OCI-LY3 (cell line): ENCODE measurements around the gene MTCH1.

Experiments
- H2AFZ ChIP-seq: fragments of 200-600, 300-600 bp; shearing (Covaris generic); 2 replicates; pipeline ENCODE4 v1.6.0; 2014; ENCODE audit warnings: antibody characterized with exemption, low read depth, low read length
- H3K27ac ChIP-seq: fragments of 200-600, 300-600 bp; sonication (generic); 2 replicates; pipeline ENCODE4 v1.5.1; 2014; ENCODE audit warnings: mild to moderate bottlenecking, low read length, moderate library complexity, mixed read lengths
- H3K27me3 ChIP-seq: fragments of 200-600, 300-600 bp; sonication (generic); 2 replicates; pipeline ENCODE4 v1.6.1; 2014; ENCODE audit warnings: low read depth, low read length, mixed read lengths
- H3K36me3 ChIP-seq: fragments of 200-600, 300-600 bp; sonication (generic); replicated peaks from 2 replicates; pipeline ENCODE3; 2014; ENCODE audit warnings: low read depth, low read length, mixed read lengths
- H3K4me1 ChIP-seq: fragments of 300-600, 200-600 bp; sonication (generic); 2 replicates; pipeline ENCODE4 v1.6.1; 2014; ENCODE audit warnings: low read length, mixed read lengths
- H3K4me2 ChIP-seq: fragments of 200-600, 300-600 bp; sonication (generic); 2 replicates; pipeline ENCODE4 v1.6.1; 2014; ENCODE audit warnings: low read length, mixed read lengths
- H3K4me3 ChIP-seq: fragments of 300-600, 200-600 bp; sonication (generic); 2 replicates; pipeline ENCODE4 v1.5.1; 2014; ENCODE audit warnings: antibody characterized with exemption, mild to moderate bottlenecking, low read length, moderate library complexity
- H3K79me2 ChIP-seq: fragments of 300-600, 200-600 bp; shearing (Covaris generic); 2 replicates; pipeline ENCODE4 v1.6.1; 2014; ENCODE audit warnings: mild to moderate bottlenecking, low read length, mixed read lengths
- H3K9ac ChIP-seq: fragments of 300-600, 200-600 bp; shearing (Covaris generic); 2 replicates; pipeline ENCODE4 v1.6.0; 2014; ENCODE audit warnings: mild to moderate bottlenecking, low read length, moderate library complexity
- H3K9me3 ChIP-seq: fragments of 200-600, 300-600 bp; shearing (Covaris generic); 2 replicates; pipeline ENCODE4 v1.6.1; 2014; ENCODE audit warnings: low read length, mixed read lengths; ENCODE audit not compliant: insufficient read depth
- H4K20me1 ChIP-seq: fragments of 200-600, 300-600 bp; sonication (generic); 2 replicates; pipeline ENCODE4 v1.6.1; 2016; ENCODE audit warnings: low read length, mixed read lengths; ENCODE audit not compliant: insufficient read depth
- EZH2phosphoT487 ChIP-seq: fragments of 200-600 bp; shearing (Covaris generic); IDR thresholded peaks from 2 replicates; pipeline ENCODE4 v1.6.1; 2018; ENCODE audit warnings: antibody characterized with exemption, mixed run types, low read depth
- TF ChIP-seq, protein P1 (sequence below): fragments of 200-600, 300-600 bp; sonication (generic); IDR thresholded peaks from 2 replicates; pipeline ENCODE4 v1.5.1; 2014; ENCODE audit warnings: antibody characterized with exemption, low read length, low read depth

MTCH1 gene

GRCh38 chr6:36925809-36926208, 60.2 kb downstream of the MTCH1 start:
- H3K4me1 ChIP-seq: peaks cover 30% of the 10 kb centered on the region
- H3K4me3 ChIP-seq: no peak overlapping the region
- no peak overlapping the region for H3K27ac ChIP-seq
- H4K20me1 ChIP-seq: no peaks in the 10 kb centered on the region
- TF ChIP-seq, protein P1, sequence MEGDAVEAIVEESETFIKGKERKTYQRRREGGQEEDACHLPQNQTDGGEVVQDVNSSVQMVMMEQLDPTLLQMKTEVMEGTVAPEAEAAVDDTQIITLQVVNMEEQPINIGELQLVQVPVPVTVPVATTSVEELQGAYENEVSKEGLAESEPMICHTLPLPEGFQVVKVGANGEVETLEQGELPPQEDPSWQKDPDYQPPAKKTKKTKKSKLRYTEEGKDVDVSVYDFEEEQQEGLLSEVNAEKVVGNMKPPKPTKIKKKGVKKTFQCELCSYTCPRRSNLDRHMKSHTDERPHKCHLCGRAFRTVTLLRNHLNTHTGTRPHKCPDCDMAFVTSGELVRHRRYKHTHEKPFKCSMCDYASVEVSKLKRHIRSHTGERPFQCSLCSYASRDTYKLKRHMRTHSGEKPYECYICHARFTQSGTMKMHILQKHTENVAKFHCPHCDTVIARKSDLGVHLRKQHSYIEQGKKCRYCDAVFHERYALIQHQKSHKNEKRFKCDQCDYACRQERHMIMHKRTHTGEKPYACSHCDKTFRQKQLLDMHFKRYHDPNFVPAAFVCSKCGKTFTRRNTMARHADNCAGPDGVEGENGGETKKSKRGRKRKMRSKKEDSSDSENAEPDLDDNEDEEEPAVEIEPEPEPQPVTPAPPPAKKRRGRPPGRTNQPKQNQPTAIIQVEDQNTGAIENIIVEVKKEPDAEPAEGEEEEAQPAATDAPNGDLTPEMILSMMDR: no peak
- no peak for TF ChIP-seq EZH2phosphoT487
- no peaks in the 10 kb centered on the region for H3K79me2 ChIP-seq
- H3K4me2 ChIP-seq: no peak overlapping the region
- H3K27me3 ChIP-seq: no peaks in the 10 kb centered on the region
- H2AFZ ChIP-seq: no peak overlapping the region
- H3K9ac ChIP-seq: no peak overlapping the region
- peaks cover 4% of the 10 kb centered on the region for H3K36me3 ChIP-seq
- no peaks in the 10 kb centered on the region for H3K9me3 ChIP-seq

DNA sequence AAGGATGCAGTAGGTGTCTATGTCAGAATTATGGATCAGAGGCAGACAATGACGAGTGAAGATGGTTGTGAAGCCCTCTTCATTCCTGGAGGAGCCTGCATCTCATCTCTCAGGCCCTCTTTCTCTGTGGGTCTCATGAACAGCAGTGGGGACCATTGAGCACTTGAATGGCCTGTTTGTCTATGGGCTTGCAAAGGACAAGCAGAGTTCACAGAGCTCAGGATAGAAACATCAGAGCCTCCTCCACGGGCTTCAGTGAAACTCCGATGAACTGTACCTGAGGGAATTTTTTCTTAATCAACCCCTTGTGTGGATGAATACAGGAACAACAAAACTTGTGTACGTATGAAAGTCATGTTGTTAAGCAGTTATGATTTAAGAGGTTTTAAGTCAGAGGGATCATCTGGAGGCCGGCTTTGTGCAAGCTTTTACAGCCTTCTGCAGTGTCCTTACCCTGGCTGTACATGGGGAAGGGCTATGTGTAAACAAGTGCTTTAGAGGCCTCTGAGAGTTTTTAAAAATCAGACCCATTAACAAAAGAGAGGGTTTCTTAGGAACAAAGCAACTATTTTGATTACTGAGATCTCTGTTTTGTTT, 61.1 kb downstream of the MTCH1 start:
- Histone ChIP-seq H3K4me3 (no peak overlapping the region), H3K9me3 (no peaks in the 10 kb centered on the region), H3K27me3 (no peaks in the 10 kb centered on the region), H3K4me2 (no peak overlapping the region), H3K9ac (no peak overlapping the region), H3K27ac (no peak overlapping the region), H3K4me1 (peaks cover 30% of the 10 kb centered on the region), H2AFZ (no peak overlapping the region), H3K36me3 (peaks cover 4% of the 10 kb centered on the region), H3K79me2 (no peaks in the 10 kb centered on the region), H4K20me1 (no peaks in the 10 kb centered on the region)
- TF ChIP-seq EZH2phosphoT487: no peak
- TF ChIP-seq, protein P1: no peak

- no peak overlapping the region for H3K27ac ChIP-seq
- H3K27me3 ChIP-seq: no peaks in the 10 kb centered on the region
- H4K20me1 ChIP-seq: no peaks in the 10 kb centered on the region
- H3K4me1 ChIP-seq: peaks cover 30% of the 10 kb centered on the region
- no peak overlapping the region for H3K4me3 ChIP-seq
- no peak overlapping the region for H3K9ac ChIP-seq
- H3K79me2 ChIP-seq: no peaks in the 10 kb centered on the region
- H3K36me3 ChIP-seq: peaks cover 4% of the 10 kb centered on the region
- H3K9me3 ChIP-seq: no peaks in the 10 kb centered on the region
- no peak overlapping the region for H2AFZ ChIP-seq
- no peak for TF ChIP-seq EZH2phosphoT487
- TF ChIP-seq, protein P1: no peak
- no peak overlapping the region for H3K4me2 ChIP-seq
Observed at GRCh38 chr6:36924131-36924530, 61.9 kb downstream of the MTCH1 start.

DNA sequence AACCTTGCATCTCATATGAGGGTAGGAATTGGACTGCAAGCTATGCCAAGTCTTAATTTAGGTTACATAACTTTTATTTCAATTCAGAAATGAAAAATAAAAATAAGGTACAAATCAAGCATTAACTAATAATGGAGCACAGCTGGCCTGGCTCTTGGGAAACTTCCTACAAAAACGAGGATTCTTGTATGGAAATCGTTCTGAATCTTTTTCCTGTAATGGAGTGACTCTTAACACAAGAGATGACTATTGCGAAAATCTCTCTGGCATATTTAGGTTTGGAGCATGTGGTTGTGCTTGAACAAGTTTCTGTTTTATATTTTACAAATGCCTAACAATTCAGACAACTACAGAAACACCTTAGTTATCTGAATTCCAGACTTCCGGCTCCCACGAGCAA, 65.5 kb downstream of the MTCH1 start:
- no peak overlapping the region for H3K9ac ChIP-seq
- H3K27ac ChIP-seq: no peak overlapping the region
- H3K27me3 ChIP-seq: no peaks in the 10 kb centered on the region
- peaks cover 4% of the 10 kb centered on the region for H3K4me1 ChIP-seq
- H4K20me1 ChIP-seq: no peaks in the 10 kb centered on the region
- H3K4me3 ChIP-seq: no peak overlapping the region
- no peak overlapping the region for H2AFZ ChIP-seq
- no peaks in the 10 kb centered on the region for H3K9me3 ChIP-seq
- no peaks in the 10 kb centered on the region for H3K79me2 ChIP-seq
- H3K36me3 ChIP-seq: peaks cover 8% of the 10 kb centered on the region
- TF ChIP-seq, protein P1: no peak
- no peak for TF ChIP-seq EZH2phosphoT487
- no peak overlapping the region for H3K4me2 ChIP-seq
